HepG2 (cell line): ENCODE measurements around the gene NPHP4.

Experiments used
- CREB3 ChIP-seq: sonication (generic); formaldehyde crosslinking; IDR thresholded peaks from 2 replicates; pipeline ENCODE4 v1.5.0; 2020; ENCODE audit warnings: missing genetic modification reagents
- KLF6 ChIP-seq: IDR thresholded peaks from 2 replicates; pipeline ENCODE4 v1.8.0; 2016; ENCODE audit warnings: missing biosample characterization, missing genetic modification reagents
- NKX3-1 ChIP-seq: sonication (generic); formaldehyde crosslinking; IDR thresholded peaks from 2 replicates; pipeline ENCODE4 v1.5.0; 2020; ENCODE audit warnings: missing genetic modification reagents
- NR2F6 ChIP-seq, 2 experiments: IDR thresholded peaks; 2 replicates each; pipeline ENCODE4 v1.6.1; 2016; ENCODE audit warnings: antibody characterized with exemption in 1 of 2, mild to moderate bottlenecking in 1 of 2
- SRSF9 ChIP-seq: fragments of 200-400 bp; formaldehyde crosslinking; IDR thresholded peaks from 2 replicates; pipeline ENCODE4 v1.6.1; 2018; ENCODE audit warnings: borderline replicate concordance, mild to moderate bottlenecking, low read depth, low read length; ENCODE audit not compliant: insufficient read depth, poor library complexity, severe bottlenecking
- ZBTB7A ChIP-seq: sonication (generic); formaldehyde crosslinking; IDR thresholded peaks from 2 replicates; pipeline ENCODE4 v1.8.0; 2022; ENCODE audit warnings: mild to moderate bottlenecking, missing genetic modification reagents

DNA sequence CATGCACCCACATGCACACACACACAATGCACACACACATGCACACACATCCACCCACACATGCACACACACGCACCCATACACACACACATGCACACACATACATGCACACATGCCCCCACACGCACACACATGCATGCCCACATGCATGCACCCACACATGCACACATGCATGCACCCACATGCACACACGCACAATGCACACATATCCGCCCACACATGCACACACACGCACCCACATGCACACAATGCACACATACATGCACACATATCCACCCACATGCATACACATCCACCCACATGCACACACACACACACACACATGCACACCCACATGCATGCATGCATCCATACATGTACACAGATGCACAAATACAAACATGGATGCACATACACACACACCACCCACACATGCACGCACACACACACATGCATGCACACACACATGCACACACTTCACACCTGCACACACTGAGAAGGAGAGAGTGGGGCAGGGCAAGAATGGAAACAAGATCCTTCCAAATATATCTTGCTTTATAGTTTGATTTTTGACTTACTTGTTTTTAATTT lies 123.2 kb downstream of the NPHP4 start:
- TF ChIP-seq KLF6 (CRISPR knock-in tag) (no peak), ZBTB7A (CRISPR knock-in tag) (no peak), CREB3 (CRISPR knock-in tag) (no peak), NR2F6 (IDR thresholded peaks at IDR 0.05) (no peak), NR2F6 (CRISPR knock-in tag; IDR thresholded peaks at IDR 0.05) (no peak), NKX3-1 (CRISPR knock-in tag) (no peak), SRSF9 (no peak)
